Ishikawa (cell line): Measurements from ENCODE around the gene MT1H.

Experiments
- CEBPB ChIP-seq: IDR thresholded peaks from 2 replicates; pipeline ENCODE4 v1.6.1; 2012
- CREB1 ChIP-seq: IDR thresholded peaks from 2 replicates; pipeline ENCODE4 v1.6.1; 2012; ENCODE audit warnings: low read depth
- FOXM1 ChIP-seq: IDR thresholded peaks from 2 replicates; pipeline ENCODE4 v1.6.1; 2012; ENCODE audit warnings: low read depth, borderline replicate concordance
- MAX ChIP-seq: IDR thresholded peaks from 2 replicates; pipeline ENCODE4 v1.6.1; 2012
- RAD21 ChIP-seq: IDR thresholded peaks from 2 replicates; pipeline ENCODE4 v1.6.1; 2012; ENCODE audit warnings: low read depth
- REST ChIP-seq: IDR thresholded peaks from 2 replicates; pipeline ENCODE4 v1.6.1; 2012; ENCODE audit warnings: low read depth, mild to moderate bottlenecking
- USF1 ChIP-seq: IDR thresholded peaks from 2 replicates; pipeline ENCODE4 v1.6.1; 2012
- YY1 ChIP-seq: IDR thresholded peaks from 2 replicates; pipeline ENCODE4 v1.6.1; 2012; ENCODE audit warnings: low read depth

GRCh38 chr16:56691885-56692284 is 22.3 kb downstream of the MT1H start:
- TF ChIP-seq FOXM1 (peak; percentile 60; the same call in 1 of the 2 replicates), YY1 (no peak), MAX (peak; percentile 45; the same call in 1 of the 2 replicates), CEBPB (no peak), RAD21 (no peak; the same call in 1 of the 2 replicates), USF1 (peak; percentile 88), CREB1 (no peak), REST (no peak)
